WTC11 (cell line): ENCODE results near the gene FNIP1. TPM values are rescaled to one million over a fixed set of nuclear protein-coding genes. Genes with fewer than 3 reads are reported as not detected.

Experiments
- ATAC-seq: fragments of 200-7000 bp; cut with Tn5 transposase; 2 replicates; pipeline ENCODE4 v1.10.0; 2021; ENCODE audit warnings: mild to moderate bottlenecking, moderate library complexity
- CTCF ChIA-PET: fragments of 300-600 bp; sonication (Branson Sonifier 250); formaldehyde crosslinking; loops from one replicate; lab custom pipeline; 2021; ENCODE audit warnings: antibody characterized with exemption; lab: Charles Lee
- POLR2A ChIA-PET: fragments of 350-600 bp; sonication (Branson Sonifier 250); formaldehyde crosslinking; loops from one replicate; lab custom pipeline; 2021; ENCODE audit warnings: antibody characterized with exemption; lab: Charles Lee
- DNase-seq: peaks from one replicate; pipeline ENCODE4 v3.0.0; 2021; ENCODE audit warnings: low spot score
- H3K27ac Mint-ChIP-seq: 2 replicates; pipeline ENCODE4 v1.8.0; 2021; ENCODE audit warnings: mixed read lengths
- H3K27me3 Mint-ChIP-seq: 2 replicates; pipeline ENCODE4 v1.8.0; 2021; ENCODE audit warnings: low read depth, mild to moderate bottlenecking, moderate library complexity, mixed read lengths
- H3K36me3 Mint-ChIP-seq: 2 replicates; pipeline ENCODE4 v1.8.0; 2021; ENCODE audit warnings: mixed read lengths
- H3K4me1 Mint-ChIP-seq: 2 replicates; pipeline ENCODE4 v1.8.0; 2022; ENCODE audit warnings: mixed read lengths
- H3K4me3 Mint-ChIP-seq: 2 replicates; pipeline ENCODE4 v1.8.0; 2021; ENCODE audit warnings: mild to moderate bottlenecking, moderate library complexity, mixed read lengths
- H3K9me3 Mint-ChIP-seq: 2 replicates; pipeline ENCODE4 v1.8.0; 2021; ENCODE audit warnings: mixed read lengths
- AFF4 ChIP-seq: sonication (generic); formaldehyde crosslinking; IDR thresholded peaks from 2 replicates; pipeline ENCODE4 v1.8.1; 2023; ENCODE audit warnings: mild to moderate bottlenecking, missing genetic modification reagents, borderline replicate concordance
- ATF1 ChIP-seq: sonication (generic); formaldehyde crosslinking; IDR thresholded peaks from 2 replicates; pipeline ENCODE4 v1.8.1; 2023; ENCODE audit warnings: mild to moderate bottlenecking, moderate library complexity, missing genetic modification reagents
- ATF6 ChIP-seq: sonication (generic); formaldehyde crosslinking; IDR thresholded peaks from 2 replicates; pipeline ENCODE4 v1.8.1; 2023; ENCODE audit warnings: mild to moderate bottlenecking, missing genetic modification reagents
- CREM ChIP-seq: sonication (generic); formaldehyde crosslinking; IDR thresholded peaks from 2 replicates; pipeline ENCODE4 v1.8.1; 2022; ENCODE audit warnings: mild to moderate bottlenecking, missing genetic modification reagents, moderate library complexity
- CTCF ChIP-seq: fragments of 200-600 bp; IDR thresholded peaks from 2 replicates; pipeline ENCODE4 v1.8.0; 2022; ENCODE audit warnings: antibody characterized with exemption
- ERG ChIP-seq: fragments of 250-450 bp; sonication (Bioruptor Pico); IDR thresholded peaks from 2 replicates; pipeline ENCODE4 v1.8.0; 2021; ENCODE audit warnings: mild to moderate bottlenecking
- ETV6 ChIP-seq: sonication (generic); formaldehyde crosslinking; IDR thresholded peaks from 2 replicates; pipeline ENCODE4 v1.8.1; 2022; ENCODE audit warnings: mild to moderate bottlenecking, missing genetic modification reagents
- FOXJ3 ChIP-seq: sonication (generic); formaldehyde crosslinking; IDR thresholded peaks from 2 replicates; pipeline ENCODE4 v1.9.0; 2021; ENCODE audit warnings: missing genetic modification reagents, mild to moderate bottlenecking, borderline replicate concordance
- FOXP1 ChIP-seq: sonication (generic); formaldehyde crosslinking; IDR thresholded peaks from 2 replicates; pipeline ENCODE4 v1.8.0; 2022; ENCODE audit warnings: missing genetic modification reagents, mild to moderate bottlenecking, moderate library complexity, borderline replicate concordance
- FOXP4 ChIP-seq: sonication (generic); formaldehyde crosslinking; IDR thresholded peaks from 2 replicates; pipeline ENCODE4 v1.8.0; 2022; ENCODE audit warnings: mild to moderate bottlenecking, missing genetic modification reagents
- GRHL2 ChIP-seq: fragments of 250-450 bp; sonication (Bioruptor Pico); IDR thresholded peaks from 2 replicates; pipeline ENCODE4 v1.8.0; 2022; ENCODE audit warnings: mild to moderate bottlenecking, moderate library complexity; ENCODE audit not compliant: insufficient replicate concordance, severe bottlenecking
- IRF2 ChIP-seq: sonication (generic); formaldehyde crosslinking; IDR thresholded peaks from 2 replicates; pipeline ENCODE4 v1.8.0; 2022; ENCODE audit warnings: low read depth, missing genetic modification reagents, borderline replicate concordance
- JAZF1 ChIP-seq: fragments of 250-450 bp; sonication (Bioruptor Pico); IDR thresholded peaks from 2 replicates; pipeline ENCODE4 v1.9.0; 2021; ENCODE audit warnings: moderate library complexity, mild to moderate bottlenecking, inconsistent platforms
- MYBL2 ChIP-seq: sonication (generic); formaldehyde crosslinking; IDR thresholded peaks from 2 replicates; pipeline ENCODE4 v1.8.1; 2023; ENCODE audit warnings: mild to moderate bottlenecking, moderate library complexity, missing genetic modification reagents
- NFYB ChIP-seq: sonication (generic); formaldehyde crosslinking; conservative IDR thresholded peaks from 2 replicates; pipeline ENCODE4 v1.8.0; 2022; ENCODE audit warnings: low read depth, missing genetic modification reagents
- RELA ChIP-seq: sonication (generic); formaldehyde crosslinking; IDR thresholded peaks from 2 replicates; pipeline ENCODE4 v1.8.1; 2022; ENCODE audit warnings: missing genetic modification reagents, mild to moderate bottlenecking, borderline replicate concordance
- SMAD3 ChIP-seq: sonication (generic); formaldehyde crosslinking; IDR thresholded peaks from 2 replicates; pipeline ENCODE4 v1.8.0; 2022; ENCODE audit warnings: missing genetic modification reagents, mild to moderate bottlenecking, borderline replicate concordance
- TEAD1 ChIP-seq: sonication (generic); formaldehyde crosslinking; IDR thresholded peaks from 2 replicates; pipeline ENCODE4 v1.8.0; 2022; ENCODE audit warnings: mild to moderate bottlenecking, missing genetic modification reagents
- TP53 ChIP-seq: sonication (generic); formaldehyde crosslinking; IDR thresholded peaks from 2 replicates; pipeline ENCODE4 v1.8.1; 2023; ENCODE audit warnings: mild to moderate bottlenecking, missing genetic modification reagents
- ZNF121 ChIP-seq: sonication (generic); formaldehyde crosslinking; IDR thresholded peaks from 2 replicates; pipeline ENCODE4 v1.8.0; 2023; ENCODE audit warnings: missing genetic modification reagents
- ZNF232 ChIP-seq: sonication (generic); formaldehyde crosslinking; IDR thresholded peaks from 2 replicates; pipeline ENCODE4 v1.8.0; 2022; ENCODE audit warnings: mild to moderate bottlenecking, missing genetic modification reagents
- ZNF396 ChIP-seq: fragments of 250-450 bp; sonication (Bioruptor Pico); IDR thresholded peaks from 2 replicates; pipeline ENCODE4 v1.8.0; 2021; ENCODE audit warnings: mild to moderate bottlenecking, moderate library complexity, borderline replicate concordance
- ZNF416 ChIP-seq: fragments of 250-450 bp; sonication (Bioruptor Pico); IDR thresholded peaks from 2 replicates; pipeline ENCODE4 v1.9.0; 2021; ENCODE audit warnings: mild to moderate bottlenecking, inconsistent platforms
- ZNF423 ChIP-seq: fragments of 250-450 bp; sonication (Bioruptor Pico); IDR thresholded peaks from 2 replicates; pipeline ENCODE4 v2.1.2; 2022; ENCODE audit warnings: mild to moderate bottlenecking, moderate library complexity
- total RNA-seq: library from RNA; stranded (reverse); gene quantifications from 3 replicates; pipeline ENCODE4 v1.2.3, GENCODE V29; 2021

Gene FNIP1
- total RNA-seq, 1 experiment from 2014 or later, result 17.2 TPM

- TF ChIP-seq CTCF (no peak), FOXP4 (CRISPR knock-in tag) (no peak), GRHL2 (no peak), ZNF416 (no peak), SMAD3 (CRISPR knock-in tag) (no peak), RELA (CRISPR knock-in tag) (no peak), TP53 (CRISPR knock-in tag) (no peak), ATF6 (CRISPR knock-in tag) (no peak), ZNF396 (CRISPR knock-in tag) (no peak), ERG (CRISPR knock-in tag) (no peak), ATF1 (no peak), JAZF1 (CRISPR knock-in tag) (no peak)
Measured at GRCh38 chr5:131792896-131793295, 3.9 kb downstream of the FNIP1 start (continued).

GRCh38 chr5:131791866-131792265, 5.0 kb downstream of the FNIP1 start:
- no peak for DNase-seq
- no peak for ATAC-seq
- Mint-ChIP-seq H3K27ac (no peak overlapping the region), H3K4me1 (peaks cover 15% of the 10 kb centered on the region), H3K36me3 (no peaks in the 10 kb centered on the region), H3K9me3 (no peaks in the 10 kb centered on the region), H3K27me3 (peaks cover 4% of the 10 kb centered on the region; the same call in 1 of the 2 replicates), H3K4me3 (no peak overlapping the region)
- ChIA-PET POLR2A (interaction anchor here (0.7 kb wide), 1 partner anchor 9 kb away, joined by 3 read pairs; no protein-coding TSS in a partner anchor), CTCF (no interaction called here)
- TF ChIP-seq ETV6 (CRISPR knock-in tag), result no peak
- TF ChIP-seq IRF2 (CRISPR knock-in tag), result no peak
- no peak for TF ChIP-seq ZNF423 (CRISPR knock-in tag)

GRCh38 chr5:131790550-131790949, 6.3 kb downstream of the FNIP1 start:
- H3K4me1 Mint-ChIP-seq, result peaks cover 9% of the 10 kb centered on the region
- ChIA-PET CTCF (no interaction called here), POLR2A (no interaction called here)
- H3K4me3 Mint-ChIP-seq, result no peak overlapping the region
- ATAC-seq (no peak), DNase-seq (no peak)
- H3K27me3 Mint-ChIP-seq, result no peaks in the 10 kb centered on the region
- H3K36me3 Mint-ChIP-seq, result no peaks in the 10 kb centered on the region
- H3K27ac Mint-ChIP-seq, result no peak overlapping the region
- no peaks in the 10 kb centered on the region for H3K9me3 Mint-ChIP-seq
- TF ChIP-seq IRF2 (CRISPR knock-in tag), result no peak
- TF ChIP-seq NFYB (CRISPR knock-in tag), result no peak
- TF ChIP-seq ZNF121 (CRISPR knock-in tag), result no peak
- no peak for TF ChIP-seq CREM (CRISPR knock-in tag)
- TF ChIP-seq FOXJ3 (CRISPR knock-in tag), result no peak
- TF ChIP-seq ZNF232 (CRISPR knock-in tag), result no peak
- TF ChIP-seq MYBL2 (CRISPR knock-in tag), result no peak
- TF ChIP-seq AFF4 (CRISPR knock-in tag), result no peak
- no peak for TF ChIP-seq TEAD1 (CRISPR knock-in tag)
- TF ChIP-seq FOXP1 (CRISPR knock-in tag), result no peak
